HFFc6 (cell line): Measurements from ENCODE around the gene SNRNP25. TPM values are rescaled to one million over a fixed set of nuclear protein-coding genes. Genes with fewer than 3 reads are reported as not detected.

Source experiments
- DNase-seq: peaks from one replicate; pipeline ENCODE4 v3.0.0-alpha.2; 2018
- H3K27ac Mint-ChIP-seq: 2 replicates; pipeline ENCODE4 v1.8.0; 2020; ENCODE audit warnings: mild to moderate bottlenecking, mixed read lengths
- H3K27me3 Mint-ChIP-seq: 2 replicates; pipeline ENCODE4 v1.8.0; 2021; ENCODE audit warnings: mild to moderate bottlenecking, moderate library complexity, mixed read lengths; ENCODE audit not compliant: insufficient read depth
- H3K36me3 Mint-ChIP-seq: 2 replicates; pipeline ENCODE4 v1.8.0; 2021; ENCODE audit warnings: low read depth, mixed read lengths
- H3K4me1 Mint-ChIP-seq: 2 replicates; pipeline ENCODE4 v1.8.0; 2020; ENCODE audit warnings: low read depth, mixed read lengths
- H3K4me3 Mint-ChIP-seq: 2 replicates; pipeline ENCODE4 v1.8.0; 2020; ENCODE audit warnings: mild to moderate bottlenecking, moderate library complexity, mixed read lengths
- H3K9me3 Mint-ChIP-seq: 2 replicates; pipeline ENCODE4 v1.8.0; 2020; ENCODE audit warnings: mild to moderate bottlenecking, mixed read lengths
- total RNA-seq, 6 experiments: library from RNA; stranded (reverse); fragmentation: NEBNext Ultra II Directional; extraction: Animal tissue kit (Norgen Biotek cat#: 25700); gene quantifications; 2 replicates in 1 of 6; 3 replicates in 5 of 6; pipeline ENCODE4 v1.2.3, GENCODE V29; 2021
- TF ChIP-seq, protein P1 (sequence below): fragments of 200-600 bp; sonication (generic); IDR thresholded peaks from 2 replicates; pipeline ENCODE4 v1.5.0; 2021; ENCODE audit warnings: antibody characterized with exemption, mild to moderate bottlenecking

SNRNP25 gene
- total RNA-seq, 6 experiments from 2014 or later = 40.3 to 53.1 (median 44.0) TPM

GRCh38 chr16:71540-72401 lies 18.1 kb downstream of the SNRNP25 start:
- Mint-ChIP-seq H3K9me3 (no peaks in the 10 kb centered on the region), H3K27ac (peak overlapping the region; percentile 88), H3K4me3 (peak overlapping the region; percentile 92), H3K36me3 (no peaks in the 10 kb centered on the region), H3K4me1 (peaks cover 62% of the 10 kb centered on the region), H3K27me3 (no peaks in the 10 kb centered on the region; the same call in 1 of the 2 replicates)
- peak; percentile 70 for DNase-seq
- TF ChIP-seq, protein P1, sequence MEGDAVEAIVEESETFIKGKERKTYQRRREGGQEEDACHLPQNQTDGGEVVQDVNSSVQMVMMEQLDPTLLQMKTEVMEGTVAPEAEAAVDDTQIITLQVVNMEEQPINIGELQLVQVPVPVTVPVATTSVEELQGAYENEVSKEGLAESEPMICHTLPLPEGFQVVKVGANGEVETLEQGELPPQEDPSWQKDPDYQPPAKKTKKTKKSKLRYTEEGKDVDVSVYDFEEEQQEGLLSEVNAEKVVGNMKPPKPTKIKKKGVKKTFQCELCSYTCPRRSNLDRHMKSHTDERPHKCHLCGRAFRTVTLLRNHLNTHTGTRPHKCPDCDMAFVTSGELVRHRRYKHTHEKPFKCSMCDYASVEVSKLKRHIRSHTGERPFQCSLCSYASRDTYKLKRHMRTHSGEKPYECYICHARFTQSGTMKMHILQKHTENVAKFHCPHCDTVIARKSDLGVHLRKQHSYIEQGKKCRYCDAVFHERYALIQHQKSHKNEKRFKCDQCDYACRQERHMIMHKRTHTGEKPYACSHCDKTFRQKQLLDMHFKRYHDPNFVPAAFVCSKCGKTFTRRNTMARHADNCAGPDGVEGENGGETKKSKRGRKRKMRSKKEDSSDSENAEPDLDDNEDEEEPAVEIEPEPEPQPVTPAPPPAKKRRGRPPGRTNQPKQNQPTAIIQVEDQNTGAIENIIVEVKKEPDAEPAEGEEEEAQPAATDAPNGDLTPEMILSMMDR = peak; percentile 18; the same call in 1 of the 2 replicates

DNA sequence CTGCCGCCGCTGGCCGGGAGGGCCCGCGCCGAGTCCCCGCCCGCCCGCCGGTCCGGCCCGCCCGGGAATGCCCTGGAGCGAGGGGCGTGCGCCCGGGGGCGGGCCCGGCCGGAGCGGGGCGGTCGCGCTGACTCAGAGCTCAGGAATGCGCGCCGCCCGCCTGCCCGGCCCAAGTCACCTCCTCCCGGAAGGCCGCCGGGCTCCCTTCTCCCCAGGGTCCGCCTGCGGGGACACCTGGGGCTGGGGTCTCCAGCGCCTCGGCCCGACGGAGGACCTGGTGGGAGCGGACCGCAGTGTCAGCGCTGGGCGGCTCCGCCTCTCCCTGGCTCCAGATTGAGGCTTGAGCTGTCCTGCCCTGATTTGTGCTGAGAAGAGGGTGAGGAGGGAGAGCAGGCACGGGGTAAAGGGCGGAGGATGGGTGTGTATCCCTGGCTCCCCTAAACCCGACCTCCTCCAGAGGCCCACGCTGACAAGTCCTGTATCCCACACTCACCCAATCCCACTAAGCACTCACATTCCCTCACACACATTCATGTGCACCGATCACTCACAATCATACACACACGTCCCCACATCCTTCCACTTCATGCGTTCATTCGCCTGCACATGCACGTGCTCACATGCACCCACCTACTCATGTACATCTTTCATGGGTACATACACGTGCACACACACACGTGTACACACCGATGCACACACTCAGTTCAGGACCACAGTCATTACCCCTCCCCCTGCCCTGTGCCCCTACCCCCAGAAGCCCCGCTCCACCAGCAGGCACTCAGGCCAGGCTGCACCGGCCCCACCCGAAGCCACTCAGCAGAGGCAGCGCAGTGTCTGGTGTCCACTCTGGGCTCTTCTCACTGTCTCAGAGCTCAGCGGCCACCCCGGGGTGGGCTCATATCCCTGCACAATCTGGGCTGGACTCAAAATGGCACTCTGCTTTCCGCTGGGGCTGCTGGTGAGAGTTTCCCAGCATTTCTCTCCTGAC lies 19.2 kb downstream of the SNRNP25 start, which contains the start of gene RHBDF1:
TSS of gene RHBDF1 (minus strand) at position 71 of the 988 bp plus-strand sequence. CDS start 7,616 bp downstream, outside the sequence.
- DNase-seq = no peak
- Mint-ChIP-seq H3K4me3 (peak within 1 kb of the TSS; percentile 92), H3K9me3 (no peaks in the 10 kb centered on the region), H3K27ac (peak within 1 kb of the TSS; percentile 90), H3K27me3 (peaks cover 3% of the 10 kb centered on the region), H3K4me1 (peaks cover 63% of the 10 kb centered on the region), H3K36me3 (no peaks in the 10 kb centered on the region)
- TF ChIP-seq, protein P1 = no peak

GRCh38 chr16:74051-74746 lies 20.6 kb downstream of the SNRNP25 start:
- Mint-ChIP-seq H3K36me3 (no peaks in the 10 kb centered on the region), H3K27me3 (peaks cover 3% of the 10 kb centered on the region), H3K9me3 (no peaks in the 10 kb centered on the region), H3K4me1 (peaks cover 56% of the 10 kb centered on the region), H3K27ac (peak overlapping the region; percentile 90; the same call in 1 of the 2 replicates), H3K4me3 (no peak overlapping the region)
- TF ChIP-seq, protein P1 = no peak
- no peak for DNase-seq

GRCh38 chr16:74747-75334 lies 21.2 kb downstream of the SNRNP25 start:
- no peaks in the 10 kb centered on the region; the same call in 1 of the 2 replicates for H3K36me3 Mint-ChIP-seq
- TF ChIP-seq, protein P1 = no peak
- H3K27me3 Mint-ChIP-seq = peaks cover 3% of the 10 kb centered on the region
- no peak for DNase-seq
- H3K4me3 Mint-ChIP-seq = no peak overlapping the region
- peaks cover 56% of the 10 kb centered on the region for H3K4me1 Mint-ChIP-seq
- H3K9me3 Mint-ChIP-seq = no peaks in the 10 kb centered on the region
- peak overlapping the region; percentile 95; the same call in 1 of the 2 replicates for H3K27ac Mint-ChIP-seq
